IMR-90 (cell line): ENCODE results near the gene ARHGAP31. TPM values are rescaled to one million over a fixed set of nuclear protein-coding genes. Genes with fewer than 3 reads are reported as not detected.

Experiments used
- ATAC-seq: fragments of 200-7000 bp; cut with Tn5 transposase; 2 replicates; pipeline ENCODE4 v1.9.1; 2020; ENCODE audit warnings: low read depth, mild to moderate bottlenecking, moderate library complexity
- BruUV-seq: library from RNA; stranded (reverse); fragments of 400-500 nt; replicated peaks from 2 replicates; lab custom pipeline; 2021; lab: Mats Ljungman, UMichigan
- CTCF ChIA-PET: fragments of 300-600 bp; formaldehyde crosslinking; extraction: SDS; loops from one replicate; lab custom pipeline; 2021; ENCODE audit warnings: antibody characterized with exemption; lab: Yijun Ruan, JAX
- POLR2A ChIA-PET: fragments of 300-600 bp; sonication (Branson Sonifier 250); formaldehyde crosslinking; loops from one replicate; lab custom pipeline; 2022; ENCODE audit warnings: antibody characterized with exemption; ENCODE audit not compliant: unreplicated experiment; lab: Charles Lee
- DNase-seq: peaks from one replicate; pipeline ENCODE4 v3.0.0; 2013
- H2AFZ ChIP-seq: replicated peaks from 2 replicates; pipeline ENCODE3; 2013; ENCODE audit warnings: low read length, mild to moderate bottlenecking; ENCODE audit not compliant: poor library complexity
- H2AK5ac ChIP-seq: 2 replicates; pipeline ENCODE4 v1.6.1; 2013; ENCODE audit warnings: low read depth, low read length, inconsistent platforms
- H2AK9ac ChIP-seq: replicated peaks from 2 replicates; pipeline ENCODE3; 2013; ENCODE audit warnings: mild to moderate bottlenecking, low read depth, low read length, moderate library complexity; ENCODE audit not compliant: poor library complexity
- H2BK120ac ChIP-seq: 2 replicates; pipeline ENCODE4 v1.6.1; 2013; ENCODE audit warnings: low read depth, low read length, inconsistent platforms
- H2BK15ac ChIP-seq: 3 replicates; pipeline ENCODE4 v1.6.1; 2013; ENCODE audit warnings: low read depth, low read length, inconsistent platforms
- H2BK20ac ChIP-seq: 2 replicates; pipeline ENCODE4 v1.6.1; 2013; ENCODE audit warnings: low read depth, mild to moderate bottlenecking, inconsistent platforms, low read length, moderate library complexity
- H2BK5ac ChIP-seq: 2 replicates; pipeline ENCODE4 v1.6.1; 2013; ENCODE audit warnings: mild to moderate bottlenecking, low read depth, low read length, inconsistent platforms; ENCODE audit not compliant: poor library complexity, severe bottlenecking
- H3K14ac ChIP-seq: replicated peaks from 2 replicates; pipeline ENCODE4 v1.6.1; 2013; ENCODE audit warnings: low read depth, low read length, inconsistent platforms
- H3K18ac ChIP-seq: 2 replicates; pipeline ENCODE4 v1.6.1; 2013; ENCODE audit warnings: low read depth, low read length, control low read depth
- H3K23ac ChIP-seq: 2 replicates; pipeline ENCODE4 v1.6.1; 2013; ENCODE audit warnings: low read depth, low read length, inconsistent platforms
- H3K27ac ChIP-seq: 2 replicates; pipeline ENCODE4 v1.5.1; 2013; ENCODE audit warnings: mild to moderate bottlenecking, control low read depth, low read length; ENCODE audit not compliant: insufficient read depth
- H3K27me3 ChIP-seq: 2 replicates; pipeline ENCODE4 v1.6.1; 2013; ENCODE audit warnings: low read length; ENCODE audit not compliant: control insufficient read depth, insufficient read depth
- H3K36me3 ChIP-seq: 2 replicates; pipeline ENCODE4 v1.6.1; 2013; ENCODE audit warnings: low read length, mixed read lengths; ENCODE audit not compliant: control insufficient read depth, insufficient read depth
- H3K4ac ChIP-seq: 2 replicates; pipeline ENCODE4 v1.6.1; 2013; ENCODE audit warnings: low read depth, low read length, inconsistent platforms
- H3K4me1 ChIP-seq: 2 replicates; pipeline ENCODE4 v1.6.1; 2013; ENCODE audit warnings: low read length, mixed read lengths; ENCODE audit not compliant: control insufficient read depth, insufficient read depth
- H3K4me2 ChIP-seq: 2 replicates; pipeline ENCODE4 v1.6.1; 2013; ENCODE audit warnings: low read depth, mild to moderate bottlenecking, control low read depth, low read length, moderate library complexity
- H3K4me3 ChIP-seq: 2 replicates; pipeline ENCODE4 v1.5.1; 2013; ENCODE audit warnings: low read depth, mild to moderate bottlenecking, control low read depth, low read length, moderate library complexity; ENCODE audit not compliant: insufficient read depth
- H3K56ac ChIP-seq: 2 replicates; pipeline ENCODE4 v1.6.1; 2013; ENCODE audit warnings: low read length, inconsistent platforms; ENCODE audit not compliant: insufficient read depth; ENCODE audit errors: extremely low read depth
- H3K79me1 ChIP-seq, 2 experiments: 2 replicates each; pipeline ENCODE4 v1.6.1; 2013; ENCODE audit warnings: low read length in 2 of 2, inconsistent platforms in 1 of 2, low read depth in 1 of 2
- H3K9ac ChIP-seq: 2 replicates; pipeline ENCODE4 v1.6.1; 2013; ENCODE audit warnings: low read depth, low read length, control low read depth
- H3K9me1 ChIP-seq: 2 replicates; pipeline ENCODE4 v1.6.1; 2013; ENCODE audit warnings: low read length, inconsistent platforms; ENCODE audit not compliant: insufficient read depth
- H3K9me3 ChIP-seq: 2 replicates; pipeline ENCODE4 v1.6.1; 2013; ENCODE audit warnings: low read length; ENCODE audit not compliant: control insufficient read depth, insufficient read depth
- H4K20me1 ChIP-seq: 2 replicates; pipeline ENCODE4 v1.6.1; 2013; ENCODE audit warnings: low read length, inconsistent platforms; ENCODE audit not compliant: insufficient read depth
- H4K5ac ChIP-seq: 2 replicates; pipeline ENCODE4 v1.6.1; 2013; ENCODE audit warnings: mild to moderate bottlenecking, low read depth, low read length, control low read depth
- H4K8ac ChIP-seq, 2 experiments: 2 replicates each; pipeline ENCODE4 v1.6.1; 2013; ENCODE audit warnings: low read depth in 2 of 2, low read length in 2 of 2, control low read depth in 1 of 2, inconsistent platforms in 1 of 2
- H4K91ac ChIP-seq: 2 replicates; pipeline ENCODE4 v1.6.1; 2013; ENCODE audit warnings: low read depth, low read length, inconsistent platforms; ENCODE audit not compliant: insufficient read depth
- CEBPB ChIP-seq: IDR thresholded peaks from 2 replicates; pipeline ENCODE4 v1.6.1; 2012; ENCODE audit warnings: low read depth, low read length, improper control_type of control experiment
- FOS ChIP-seq: fragments of 150-350 bp; IDR thresholded peaks from 2 replicates; pipeline ENCODE4 v1.6.1; 2016; ENCODE audit warnings: low read depth, low read length
- MAFK ChIP-seq: IDR thresholded peaks from 2 replicates; pipeline ENCODE4 v1.6.1; 2012; ENCODE audit warnings: low read depth, low read length, improper control_type of control experiment
- MAZ ChIP-seq: IDR thresholded peaks from 2 replicates; pipeline ENCODE4 v1.6.1; 2012; ENCODE audit warnings: low read depth, mild to moderate bottlenecking, low read length, improper control_type of control experiment, moderate library complexity, borderline replicate concordance
- MXI1 ChIP-seq: IDR thresholded peaks from 2 replicates; pipeline ENCODE4 v1.6.1; 2012; ENCODE audit warnings: low read depth, mild to moderate bottlenecking, low read length, moderate library complexity, borderline replicate concordance
- NFE2L2 ChIP-seq: fragments of 150-350 bp; IDR thresholded peaks from 2 replicates; pipeline ENCODE4 v1.6.1; 2016; ENCODE audit warnings: low read depth, mild to moderate bottlenecking, low read length
- POLR2A ChIP-seq: IDR thresholded peaks from 2 replicates; pipeline ENCODE4 v1.6.1; 2012; ENCODE audit warnings: mild to moderate bottlenecking, low read depth, low read length
- RAD21 ChIP-seq: IDR thresholded peaks from 2 replicates; pipeline ENCODE4 v1.6.1; 2012; ENCODE audit warnings: low read length, improper control_type of control experiment
- RCOR1 ChIP-seq: IDR thresholded peaks from 2 replicates; pipeline ENCODE4 v1.6.1; 2012; ENCODE audit warnings: mild to moderate bottlenecking, low read length, improper control_type of control experiment; ENCODE audit not compliant: insufficient replicate concordance
- RFX5 ChIP-seq: IDR thresholded peaks from 2 replicates; pipeline ENCODE4 v1.8.0; 2012; ENCODE audit warnings: low read depth, mild to moderate bottlenecking, low read length, moderate library complexity
- SMC3 ChIP-seq: fragments of 150-350 bp; IDR thresholded peaks from 2 replicates; pipeline ENCODE4 v1.6.1; 2016; ENCODE audit warnings: low read depth, mild to moderate bottlenecking, antibody characterized with exemption, low read length, moderate library complexity
- WGBS, 2 experiments: methylation state at CpG; one replicate each; pipeline versions ENCODE4 v1.1.5 to v1.1.7; 2013; ENCODE audit warnings: missing lambda C conversion rate in 2 of 2; ENCODE audit not compliant: insufficient read length in 1 of 2; ENCODE audit errors: extremely low coverage in 2 of 2; 5-methylcytosine and 5-hydroxymethylcytosine counted together
- dilution Hi-C: fragments of 300-500 bp; cut with HindIII; formaldehyde crosslinking; loops from one replicate; pipeline ENCODE4 v1.14.3; 2018; ENCODE audit warnings: low sequenced_read_pairs; ENCODE audit not compliant: unreplicated experiment
- in situ Hi-C: fragments of 300-500 bp; cut with MboI; formaldehyde crosslinking; loops from 3 replicates; pipeline ENCODE4 v1.14.3; 2019; ENCODE audit warnings: low sequenced_read_pairs, inconsistent platforms, mixed read lengths
- intact Hi-C: fragments of 100-400 bp; cut with micrococcal nuclease; formaldehyde crosslinking; loops from 2 replicates; pipeline ENCODE4 v1.10.0; 2022
- polyA plus RNA-seq, 3 experiments: library from polyadenylated mRNA; depleted of rRNA; stranded (reverse); fragments of >200 nt; gene quantifications; 2 replicates each; pipeline ENCODE4 v1.2.3, GENCODE V29; 2012; ENCODE audit warnings: low replicate concordance in 1 of 3
- total RNA-seq: library from RNA; depleted of rRNA; stranded (reverse); fragments of >200 nt; gene quantifications from 2 replicates; pipeline ENCODE4 v1.2.3, GENCODE V29; 2012
- TF ChIP-seq, protein P1 (sequence below): fragments of 150-350 bp; IDR thresholded peaks from 2 replicates; pipeline ENCODE4 v1.6.1; 2017; ENCODE audit warnings: mild to moderate bottlenecking, antibody characterized with exemption, low read length, low read depth
- TF ChIP-seq, protein P2 (sequence below): conservative IDR thresholded peaks from 2 replicates; pipeline ENCODE4 v1.5.1; 2012; ENCODE audit warnings: mild to moderate bottlenecking, low read depth, low read length, improper control_type of control experiment
- TF ChIP-seq, protein P3 (sequence below): fragments of 150-350 bp; IDR thresholded peaks from 2 replicates; pipeline ENCODE4 v1.6.1; 2016; ENCODE audit warnings: low read depth, mild to moderate bottlenecking, low read length, moderate library complexity, borderline replicate concordance

Gene ARHGAP31
- total and polyA plus RNA-seq, 2 of the 4 experiments (the other 2 are of a cell fraction), result 6.6 to 7.7 TPM

DNA sequence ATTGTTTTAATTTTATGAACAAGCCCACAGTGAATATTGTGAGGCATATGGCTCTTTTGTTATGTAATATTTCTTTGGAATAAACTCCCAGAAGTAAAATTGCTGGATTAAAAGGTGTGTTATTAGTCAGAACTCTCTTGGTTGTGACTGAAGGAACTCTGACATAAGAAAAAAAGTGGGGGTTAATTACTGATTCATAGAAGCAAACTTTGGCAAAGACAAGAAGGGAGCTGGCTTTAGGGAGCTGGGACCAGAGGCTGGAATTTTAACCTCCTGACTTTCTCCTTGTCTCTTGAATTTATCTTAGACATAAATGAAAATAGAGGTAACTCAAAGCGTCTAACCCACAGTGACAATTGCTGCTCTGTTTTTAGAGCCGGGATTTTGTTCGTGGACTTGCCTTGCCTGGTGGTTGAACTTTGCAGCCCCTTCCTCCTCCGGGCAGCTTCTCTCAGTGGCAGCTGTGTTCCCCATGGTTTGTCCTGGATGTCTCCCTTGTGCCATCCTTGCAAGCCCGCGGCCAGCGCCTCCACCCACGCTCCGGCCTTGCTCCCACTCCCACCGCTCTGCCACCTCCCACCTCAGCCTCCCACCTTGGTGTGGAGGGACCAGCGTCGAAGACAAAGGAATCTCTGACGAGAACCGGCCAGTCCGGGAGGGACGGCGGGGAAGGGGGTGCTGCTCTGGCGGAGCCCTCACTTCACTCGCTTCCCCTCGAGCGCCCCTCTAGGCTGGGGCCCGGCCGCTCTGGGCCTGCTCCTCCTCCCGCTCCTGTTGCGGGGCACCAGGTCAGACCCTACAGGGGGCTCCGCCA lies 28.0 kb downstream of the ARHGAP31 start:
- peak overlapping the region; percentile 82 for H3K4me2 ChIP-seq
- peak overlapping the region; percentile 86 to 91 for H4K8ac ChIP-seq
- peak overlapping the region; percentile 96 for H3K23ac ChIP-seq
- ChIA-PET POLR2A (interaction anchor here (0.9 kb wide), 1 partner anchor 24 kb away, joined by 4 read pairs; no protein-coding TSS in a partner anchor), CTCF (interaction anchor here (1.5 kb wide), 1 partner anchor 31 kb away, joined by 9 read pairs; no protein-coding TSS in a partner anchor)
- intact Hi-C loops, result no loop called here
- peak overlapping the region; percentile 71 for H4K5ac ChIP-seq
- 2% methylated on average over 7 of the region's 26 CpGs; no CpG with 5 or more reads in 1 of the 2 experiments for WGBS, 2 experiments
- peak overlapping the region; percentile 70 for H2BK5ac ChIP-seq
- dilution Hi-C loops, result no loop called here
- H3K27me3 ChIP-seq, result no peaks in the 10 kb centered on the region
- H3K4ac ChIP-seq, result peak overlapping the region; percentile 98
- H3K4me1 ChIP-seq, result peaks cover 2% of the 10 kb centered on the region; the same call in 1 of the 2 replicates
- peak overlapping the region; percentile 71 for H3K56ac ChIP-seq
- H3K14ac ChIP-seq, result peak overlapping the region; percentile 98
- BruUV-seq, result no TSS peak
- H2BK15ac ChIP-seq, result peak overlapping the region; percentile 9; the same call in 1 of the 3 replicates
- peak overlapping the region; percentile 87 for H2AK5ac ChIP-seq
- peak overlapping the region; percentile 94 for H2AK9ac ChIP-seq
- H3K9me1 ChIP-seq, result peaks cover 3% of the 10 kb centered on the region; the same call in 1 of the 2 replicates
- DNase-seq (peak; percentile 47), ATAC-seq (peak; percentile 73)
- peak overlapping the region; percentile 83 for H3K9ac ChIP-seq
- peak overlapping the region; percentile 90 for H2BK120ac ChIP-seq
- H4K20me1 ChIP-seq, result no peaks in the 10 kb centered on the region
- H2AFZ ChIP-seq, result peak overlapping the region; percentile 93
- in situ Hi-C loops, result no loop called here
- H3K36me3 ChIP-seq, result no peaks in the 10 kb centered on the region
- peak overlapping the region; percentile 57 for H2BK20ac ChIP-seq
- peak overlapping the region; percentile 39 for H3K18ac ChIP-seq
- H3K9me3 ChIP-seq, result no peaks in the 10 kb centered on the region
- peak overlapping the region; percentile 86 for H3K27ac ChIP-seq
- peak overlapping the region; percentile 97 for H4K91ac ChIP-seq
- peaks cover 21 to 55% of the 10 kb centered on the region in 2 experiments for H3K79me1 ChIP-seq
- H3K4me3 ChIP-seq, result peak overlapping the region; percentile 57
- TF ChIP-seq MAFK (no peak), FOS (no peak), MXI1 (no peak), RAD21 (no peak), SMC3 (no peak), POLR2A (no peak), NFE2L2 (no peak), RCOR1 (no peak), CEBPB (no peak), MAZ (no peak), RFX5 (no peak)
- TF ChIP-seq, protein P1, sequence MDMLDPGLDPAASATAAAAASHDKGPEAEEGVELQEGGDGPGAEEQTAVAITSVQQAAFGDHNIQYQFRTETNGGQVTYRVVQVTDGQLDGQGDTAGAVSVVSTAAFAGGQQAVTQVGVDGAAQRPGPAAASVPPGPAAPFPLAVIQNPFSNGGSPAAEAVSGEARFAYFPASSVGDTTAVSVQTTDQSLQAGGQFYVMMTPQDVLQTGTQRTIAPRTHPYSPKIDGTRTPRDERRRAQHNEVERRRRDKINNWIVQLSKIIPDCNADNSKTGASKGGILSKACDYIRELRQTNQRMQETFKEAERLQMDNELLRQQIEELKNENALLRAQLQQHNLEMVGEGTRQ, result no peak
- TF ChIP-seq, protein P2, sequence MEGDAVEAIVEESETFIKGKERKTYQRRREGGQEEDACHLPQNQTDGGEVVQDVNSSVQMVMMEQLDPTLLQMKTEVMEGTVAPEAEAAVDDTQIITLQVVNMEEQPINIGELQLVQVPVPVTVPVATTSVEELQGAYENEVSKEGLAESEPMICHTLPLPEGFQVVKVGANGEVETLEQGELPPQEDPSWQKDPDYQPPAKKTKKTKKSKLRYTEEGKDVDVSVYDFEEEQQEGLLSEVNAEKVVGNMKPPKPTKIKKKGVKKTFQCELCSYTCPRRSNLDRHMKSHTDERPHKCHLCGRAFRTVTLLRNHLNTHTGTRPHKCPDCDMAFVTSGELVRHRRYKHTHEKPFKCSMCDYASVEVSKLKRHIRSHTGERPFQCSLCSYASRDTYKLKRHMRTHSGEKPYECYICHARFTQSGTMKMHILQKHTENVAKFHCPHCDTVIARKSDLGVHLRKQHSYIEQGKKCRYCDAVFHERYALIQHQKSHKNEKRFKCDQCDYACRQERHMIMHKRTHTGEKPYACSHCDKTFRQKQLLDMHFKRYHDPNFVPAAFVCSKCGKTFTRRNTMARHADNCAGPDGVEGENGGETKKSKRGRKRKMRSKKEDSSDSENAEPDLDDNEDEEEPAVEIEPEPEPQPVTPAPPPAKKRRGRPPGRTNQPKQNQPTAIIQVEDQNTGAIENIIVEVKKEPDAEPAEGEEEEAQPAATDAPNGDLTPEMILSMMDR, result no peak
- TF ChIP-seq, protein P3, sequence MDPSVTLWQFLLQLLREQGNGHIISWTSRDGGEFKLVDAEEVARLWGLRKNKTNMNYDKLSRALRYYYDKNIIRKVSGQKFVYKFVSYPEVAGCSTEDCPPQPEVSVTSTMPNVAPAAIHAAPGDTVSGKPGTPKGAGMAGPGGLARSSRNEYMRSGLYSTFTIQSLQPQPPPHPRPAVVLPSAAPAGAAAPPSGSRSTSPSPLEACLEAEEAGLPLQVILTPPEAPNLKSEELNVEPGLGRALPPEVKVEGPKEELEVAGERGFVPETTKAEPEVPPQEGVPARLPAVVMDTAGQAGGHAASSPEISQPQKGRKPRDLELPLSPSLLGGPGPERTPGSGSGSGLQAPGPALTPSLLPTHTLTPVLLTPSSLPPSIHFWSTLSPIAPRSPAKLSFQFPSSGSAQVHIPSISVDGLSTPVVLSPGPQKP, result no peak
